Medulla oblongata (tissue), 1 donor: ENCODE results near the gene CBX2.
"Not testable (repeated sequence)": the region's sequence is repeated elsewhere in the genome, so short reads cannot be mapped to it uniquely, and the experiment has no call there.

Source experiments
- DNase-seq: peaks from one replicate; pipeline ENCODE4 v3.0.0-alpha.2; 2015; ENCODE audit errors: extremely low spot score

The CBX2 gene

GRCh38 chr17:79742951-79743476 is 34.9 kb upstream of the CBX2 start:
- DNase-seq: no peak

- no peak for DNase-seq
These were observed 34.3 kb upstream of the CBX2 start for GRCh38 chr17:79743614-79744013.

GRCh38 chr17:79745641-79746105 is 32.3 kb upstream of the CBX2 start:
- no peak for DNase-seq

- DNase-seq: no peak
These were observed 30.9 kb upstream of the CBX2 start for GRCh38 chr17:79746889-79747507.

GRCh38 chr17:79747508-79748294 is 30.2 kb upstream of the CBX2 start:
- no peak for DNase-seq

- DNase-seq: no peak
These were observed 29.5 kb upstream of the CBX2 start for GRCh38 chr17:79748295-79749099.

GRCh38 chr17:79749156-79749815 is 28.7 kb upstream of the CBX2 start:
- no peak for DNase-seq

- no peak for DNase-seq
These were observed 28.0 kb upstream of the CBX2 start for GRCh38 chr17:79749958-79750357.

- DNase-seq: no peak
These were observed 27.1 kb upstream of the CBX2 start for GRCh38 chr17:79750650-79751545.

- DNase-seq: no peak
These were observed 25.8 kb upstream of the CBX2 start for GRCh38 chr17:79752175-79752574.

GRCh38 chr17:79754370-79754769 is 23.6 kb upstream of the CBX2 start:
- DNase-seq: no peak

- DNase-seq: not testable (repeated sequence)
These were observed 23.0 kb upstream of the CBX2 start for GRCh38 chr17:79754903-79755302.

GRCh38 chr17:79755591-79755990 is 22.4 kb upstream of the CBX2 start:
- no peak for DNase-seq

- DNase-seq: no peak
These were observed 20.7 kb upstream of the CBX2 start for GRCh38 chr17:79757140-79757745.

- DNase-seq: no peak
These were observed 19.7 kb upstream of the CBX2 start for GRCh38 chr17:79758271-79758670.

GRCh38 chr17:79760197-79760906 is 17.6 kb upstream of the CBX2 start:
- no peak for DNase-seq

- DNase-seq: no peak
These were observed 15.9 kb upstream of the CBX2 start for GRCh38 chr17:79761894-79762589.

- DNase-seq: no peak
These were observed 12.2 kb upstream of the CBX2 start for GRCh38 chr17:79765708-79766107.
